ENCODE measurements around the gene GRID2. TPM values are rescaled to one million over a fixed set of nuclear protein-coding genes. Genes with fewer than 3 reads are reported as not detected.

GRID2 gene
- polyA plus RNA-seq, 1 donor from 2014 or later = 14.9 TPM

DNA sequence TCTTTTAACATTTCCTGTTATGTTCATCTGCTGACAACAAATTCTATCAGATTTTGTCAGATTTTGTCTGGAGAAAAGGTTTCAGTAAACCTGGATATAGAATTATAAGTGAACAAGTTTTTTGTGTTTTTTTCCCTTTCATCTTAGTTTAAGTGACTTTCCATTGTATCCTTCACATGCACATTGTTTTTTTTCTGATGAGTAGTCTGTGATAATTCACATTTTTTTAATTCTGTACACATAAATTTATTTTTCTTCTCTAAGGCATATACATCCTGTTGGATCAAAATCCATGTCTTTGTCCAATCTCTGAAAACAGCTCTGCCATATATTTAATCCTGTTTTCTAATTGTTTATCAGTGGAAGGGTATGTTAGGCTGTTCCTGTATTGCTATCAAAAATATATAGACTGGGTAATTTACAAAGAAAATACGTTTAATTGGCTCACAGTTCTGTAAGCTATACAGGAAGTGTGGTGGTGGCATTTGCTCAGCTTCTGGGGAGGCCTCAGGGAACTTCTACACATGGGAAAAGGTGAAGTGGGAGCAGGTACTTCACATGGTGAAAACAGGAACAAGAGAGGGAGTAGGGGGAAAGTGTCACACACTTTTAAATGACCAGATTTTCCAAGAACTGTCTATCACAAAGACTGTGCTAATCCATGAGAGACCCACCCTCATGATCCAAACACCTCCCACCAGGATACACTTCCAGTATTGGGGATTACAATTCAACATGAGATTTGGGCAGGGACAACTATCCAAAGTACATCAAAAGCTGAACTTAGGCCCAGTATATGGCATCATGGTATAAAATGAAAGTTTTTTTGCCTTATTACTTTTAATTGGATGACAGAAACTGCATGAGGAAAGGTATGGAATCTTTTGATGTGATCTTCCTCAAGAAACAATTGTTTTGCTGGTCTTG is 45.6 kb upstream of the GRID2 start:
- Histone ChIP-seq H3K9ac (ENCODE audit: low read length) (no peak overlapping the region), H3K4me3 (ENCODE audit: low read length) (no peak overlapping the region), H3K36me3 (ENCODE audit: insufficient read depth, low read length) (no peaks in the 10 kb centered on the region), H3K9me2 (ENCODE audit: insufficient read depth, low read length) (no peaks in the 10 kb centered on the region), H3K27ac (ENCODE audit: low read length) (no peak overlapping the region), H3K4me2 (ENCODE audit: low read length) (no peak overlapping the region), H3K79me2 (replicated peaks; ENCODE audit: insufficient read depth, low read length) (no peaks in the 10 kb centered on the region), H3K9me3 (ENCODE audit: low read length) (peaks cover 11% of the 10 kb centered on the region), H3F3A (ENCODE audit: insufficient read depth, low read length, poor library complexity, severe bottlenecking) (no peaks in the 10 kb centered on the region), H3K27me3 (ENCODE audit: insufficient read depth, low read depth, low read length) (no peaks in the 10 kb centered on the region), H2AFZ (ENCODE audit: low read depth, low read length) (no peak overlapping the region), H4K20me1 (ENCODE audit: insufficient read depth) (no peaks in the 10 kb centered on the region)
- TF ChIP-seq TAF1 (IDR thresholded peaks at IDR 0.05; ENCODE audit: low read depth) (no peak), MXI1 (conservative IDR thresholded peaks at IDR 0.05; ENCODE audit: poor library complexity, severe bottlenecking) (no peak), SMC3 (conservative IDR thresholded peaks at IDR 0.05; ENCODE audit: poor library complexity) (no peak), EZH2 (IDR thresholded peaks at IDR 0.05; ENCODE audit: borderline replicate concordance, insufficient read depth, low read length, poor library complexity, severe bottlenecking) (no peak), REST (IDR thresholded peaks at IDR 0.05; ENCODE audit: borderline replicate concordance) (no peak), POLR2AphosphoS5 (IDR thresholded peaks at IDR 0.05) (no peak), EP300 (conservative IDR thresholded peaks at IDR 0.05; ENCODE audit: poor library complexity, severe bottlenecking) (no peak), RAD21 (conservative IDR thresholded peaks at IDR 0.05) (no peak)
- TF ChIP-seq, protein P1, sequence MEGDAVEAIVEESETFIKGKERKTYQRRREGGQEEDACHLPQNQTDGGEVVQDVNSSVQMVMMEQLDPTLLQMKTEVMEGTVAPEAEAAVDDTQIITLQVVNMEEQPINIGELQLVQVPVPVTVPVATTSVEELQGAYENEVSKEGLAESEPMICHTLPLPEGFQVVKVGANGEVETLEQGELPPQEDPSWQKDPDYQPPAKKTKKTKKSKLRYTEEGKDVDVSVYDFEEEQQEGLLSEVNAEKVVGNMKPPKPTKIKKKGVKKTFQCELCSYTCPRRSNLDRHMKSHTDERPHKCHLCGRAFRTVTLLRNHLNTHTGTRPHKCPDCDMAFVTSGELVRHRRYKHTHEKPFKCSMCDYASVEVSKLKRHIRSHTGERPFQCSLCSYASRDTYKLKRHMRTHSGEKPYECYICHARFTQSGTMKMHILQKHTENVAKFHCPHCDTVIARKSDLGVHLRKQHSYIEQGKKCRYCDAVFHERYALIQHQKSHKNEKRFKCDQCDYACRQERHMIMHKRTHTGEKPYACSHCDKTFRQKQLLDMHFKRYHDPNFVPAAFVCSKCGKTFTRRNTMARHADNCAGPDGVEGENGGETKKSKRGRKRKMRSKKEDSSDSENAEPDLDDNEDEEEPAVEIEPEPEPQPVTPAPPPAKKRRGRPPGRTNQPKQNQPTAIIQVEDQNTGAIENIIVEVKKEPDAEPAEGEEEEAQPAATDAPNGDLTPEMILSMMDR (IDR thresholded peaks at IDR 0.05; ENCODE audit: poor library complexity, severe bottlenecking) = no peak

GRCh38 chr4:92261256-92261655 is 42.5 kb upstream of the GRID2 start:
- Histone ChIP-seq H2AFZ (ENCODE audit: low read depth, low read length) (no peak overlapping the region), H3K9me3 (ENCODE audit: low read length) (peaks cover under 1% of the 10 kb centered on the region), H3K4me3 (ENCODE audit: low read length) (no peak overlapping the region), H4K20me1 (ENCODE audit: insufficient read depth) (no peaks in the 10 kb centered on the region), H3K79me2 (replicated peaks; ENCODE audit: insufficient read depth, low read length) (no peaks in the 10 kb centered on the region), H3F3A (ENCODE audit: insufficient read depth, low read length, poor library complexity, severe bottlenecking) (no peaks in the 10 kb centered on the region), H3K9me2 (ENCODE audit: insufficient read depth, low read length) (no peaks in the 10 kb centered on the region), H3K27ac (ENCODE audit: low read length) (no peak overlapping the region), H3K27me3 (ENCODE audit: insufficient read depth, low read depth, low read length) (no peaks in the 10 kb centered on the region), H3K4me2 (ENCODE audit: low read length) (no peak overlapping the region), H3K9ac (ENCODE audit: low read length) (no peak overlapping the region), H3K36me3 (ENCODE audit: insufficient read depth, low read length) (no peaks in the 10 kb centered on the region)
- no peak for TF ChIP-seq SMC3 (conservative IDR thresholded peaks at IDR 0.05; ENCODE audit: poor library complexity)

Measured in neural cell (in vitro differentiated cells).